LNCAP (cell line): ENCODE measurements around the gene DOCK10.

Experiments
- CTCF ChIP-seq: fragments of 450-650 bp; IDR thresholded peaks from 2 replicates; pipeline ENCODE4 v1.5.1; 2017; ENCODE audit warnings: mild to moderate bottlenecking

Gene DOCK10

GRCh38 chr2:224751996-224752698 is 290.1 kb downstream of the DOCK10 start:
- no peak for TF ChIP-seq CTCF

DNA sequence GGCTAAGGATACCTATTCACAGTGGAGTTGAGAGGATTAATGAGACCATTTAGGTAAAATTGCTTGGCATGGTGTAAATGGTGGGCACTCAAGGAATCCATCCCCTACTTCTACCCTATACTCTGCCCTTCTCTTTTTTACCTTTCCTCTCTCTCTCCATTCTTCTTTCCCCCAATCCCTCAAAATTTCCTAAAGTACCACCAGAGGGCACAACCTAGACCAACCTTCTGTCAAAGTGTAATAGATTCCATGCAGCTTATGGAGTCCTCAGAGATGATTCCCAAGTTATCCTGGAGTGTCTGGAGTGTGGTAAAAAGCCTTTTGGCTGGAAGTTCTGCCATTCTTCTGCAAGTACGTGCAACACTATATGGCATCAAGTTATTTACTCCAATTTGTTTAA is 293.1 kb downstream of the DOCK10 start:
- TF ChIP-seq CTCF = no peak

DNA sequence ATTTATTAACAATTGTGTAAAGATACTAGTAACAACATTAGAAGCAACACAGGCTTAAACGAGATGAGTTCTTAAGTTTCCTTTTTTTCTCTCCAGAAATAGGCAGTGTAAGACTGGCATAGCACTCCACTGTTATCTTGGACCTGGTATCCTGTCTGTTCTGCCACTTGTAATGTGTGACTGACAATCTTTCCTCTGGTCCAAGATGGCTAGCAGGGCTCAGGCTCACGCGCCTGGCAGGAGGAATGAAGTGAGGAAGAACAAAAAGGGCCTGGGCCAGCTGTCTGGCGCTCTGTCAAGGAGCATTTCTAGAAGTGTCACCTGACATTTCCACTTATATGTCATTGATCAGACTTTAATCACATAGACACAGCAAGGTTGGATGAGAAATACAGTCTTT is 294.5 kb downstream of the DOCK10 start:
- TF ChIP-seq CTCF = no peak

- TF ChIP-seq CTCF = no peak
Observed at GRCh38 chr2:224736227-224736626, 306.0 kb downstream of the DOCK10 start.

GRCh38 chr2:224734949-224735348 is 307.3 kb downstream of the DOCK10 start:
- TF ChIP-seq CTCF = no peak

GRCh38 chr2:224731665-224732064 is 310.6 kb downstream of the DOCK10 start:
- no peak for TF ChIP-seq CTCF

- TF ChIP-seq CTCF = no peak
Observed at GRCh38 chr2:224729435-224729834, 312.8 kb downstream of the DOCK10 start.

GRCh38 chr2:224724331-224724730 is 317.9 kb downstream of the DOCK10 start:
- no peak for TF ChIP-seq CTCF
